Measurements from ENCODE around the gene BTBD9. TPM values are rescaled to one million over a fixed set of nuclear protein-coding genes. Genes with fewer than 3 reads are reported as not detected.

Gene BTBD9
- total RNA-seq, 4 donors from 2014 or later, result 17.3 to 50.3 (median 37.8) TPM

DNA sequence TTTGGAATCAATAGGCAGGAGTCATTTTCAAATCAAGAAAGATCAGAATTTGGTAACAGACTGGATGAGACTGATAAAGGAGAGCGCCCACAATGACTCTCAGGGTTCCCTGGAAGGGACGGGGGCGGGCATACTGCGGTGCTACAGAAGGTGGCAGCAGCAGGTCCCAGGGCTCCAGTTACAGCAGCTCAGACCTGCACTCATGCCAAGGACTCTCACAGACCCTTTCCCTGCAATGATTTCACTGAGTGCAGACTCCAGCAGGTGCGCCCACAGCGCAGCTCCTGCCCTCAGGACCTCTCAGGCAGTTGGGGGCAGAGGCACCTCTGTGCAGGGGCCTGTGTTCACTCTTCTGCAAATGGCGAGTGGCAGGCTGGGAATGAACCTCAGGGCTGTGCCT lies 460.4 kb downstream of the BTBD9 start:
- peak in 1 of 3 donors; percentile 35 for DNase-seq
- peaks cover 0 to 11% (median 0%) of the 10 kb centered on the region in 4 donors for H3K4me1 ChIP-seq
- H3K27me3 ChIP-seq, result no peaks in the 10 kb centered on the region
- no peaks in the 10 kb centered on the region for H3K9me3 ChIP-seq
- H3K36me3 ChIP-seq, result no peaks in the 10 kb centered on the region
- TF ChIP-seq, protein P1, sequence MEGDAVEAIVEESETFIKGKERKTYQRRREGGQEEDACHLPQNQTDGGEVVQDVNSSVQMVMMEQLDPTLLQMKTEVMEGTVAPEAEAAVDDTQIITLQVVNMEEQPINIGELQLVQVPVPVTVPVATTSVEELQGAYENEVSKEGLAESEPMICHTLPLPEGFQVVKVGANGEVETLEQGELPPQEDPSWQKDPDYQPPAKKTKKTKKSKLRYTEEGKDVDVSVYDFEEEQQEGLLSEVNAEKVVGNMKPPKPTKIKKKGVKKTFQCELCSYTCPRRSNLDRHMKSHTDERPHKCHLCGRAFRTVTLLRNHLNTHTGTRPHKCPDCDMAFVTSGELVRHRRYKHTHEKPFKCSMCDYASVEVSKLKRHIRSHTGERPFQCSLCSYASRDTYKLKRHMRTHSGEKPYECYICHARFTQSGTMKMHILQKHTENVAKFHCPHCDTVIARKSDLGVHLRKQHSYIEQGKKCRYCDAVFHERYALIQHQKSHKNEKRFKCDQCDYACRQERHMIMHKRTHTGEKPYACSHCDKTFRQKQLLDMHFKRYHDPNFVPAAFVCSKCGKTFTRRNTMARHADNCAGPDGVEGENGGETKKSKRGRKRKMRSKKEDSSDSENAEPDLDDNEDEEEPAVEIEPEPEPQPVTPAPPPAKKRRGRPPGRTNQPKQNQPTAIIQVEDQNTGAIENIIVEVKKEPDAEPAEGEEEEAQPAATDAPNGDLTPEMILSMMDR (IDR thresholded peaks at IDR 0.05), result no peak
- no peak for TF ChIP-seq POLR2A (IDR thresholded peaks at IDR 0.05)
- no peak overlapping the region for H3K27ac ChIP-seq
- H3K4me3 ChIP-seq, result no peak overlapping the region

DNA sequence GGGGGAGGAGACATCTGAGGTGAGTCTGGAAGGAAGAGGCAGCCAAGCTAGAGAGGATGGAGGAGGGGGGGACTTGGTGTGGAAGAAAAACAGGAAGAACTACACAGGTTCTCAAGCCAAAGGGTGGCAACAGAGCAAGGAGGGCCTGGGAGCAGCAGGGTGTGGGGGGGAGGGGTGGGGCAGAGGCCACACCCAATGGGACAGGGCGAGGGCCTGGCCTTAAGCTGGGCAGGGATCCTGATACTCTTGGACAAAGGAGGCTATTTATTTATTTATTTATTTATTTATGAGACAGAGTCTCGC lies 461.2 kb downstream of the BTBD9 start:
- no peak overlapping the region for H3K4me3 ChIP-seq
- H3K9me3 ChIP-seq, result no peaks in the 10 kb centered on the region
- H3K27ac ChIP-seq, result no peak overlapping the region
- no peaks in the 10 kb centered on the region for H3K27me3 ChIP-seq
- peaks cover 0 to 16% (median 0%) of the 10 kb centered on the region in 4 donors for H3K4me1 ChIP-seq
- DNase-seq, result peak in 1 of 3 donors; percentile 17
- H3K36me3 ChIP-seq, result no peaks in the 10 kb centered on the region
- TF ChIP-seq, protein P1 (IDR thresholded peaks at IDR 0.05), result no peak
- no peak for TF ChIP-seq POLR2A (IDR thresholded peaks at IDR 0.05)

DNA sequence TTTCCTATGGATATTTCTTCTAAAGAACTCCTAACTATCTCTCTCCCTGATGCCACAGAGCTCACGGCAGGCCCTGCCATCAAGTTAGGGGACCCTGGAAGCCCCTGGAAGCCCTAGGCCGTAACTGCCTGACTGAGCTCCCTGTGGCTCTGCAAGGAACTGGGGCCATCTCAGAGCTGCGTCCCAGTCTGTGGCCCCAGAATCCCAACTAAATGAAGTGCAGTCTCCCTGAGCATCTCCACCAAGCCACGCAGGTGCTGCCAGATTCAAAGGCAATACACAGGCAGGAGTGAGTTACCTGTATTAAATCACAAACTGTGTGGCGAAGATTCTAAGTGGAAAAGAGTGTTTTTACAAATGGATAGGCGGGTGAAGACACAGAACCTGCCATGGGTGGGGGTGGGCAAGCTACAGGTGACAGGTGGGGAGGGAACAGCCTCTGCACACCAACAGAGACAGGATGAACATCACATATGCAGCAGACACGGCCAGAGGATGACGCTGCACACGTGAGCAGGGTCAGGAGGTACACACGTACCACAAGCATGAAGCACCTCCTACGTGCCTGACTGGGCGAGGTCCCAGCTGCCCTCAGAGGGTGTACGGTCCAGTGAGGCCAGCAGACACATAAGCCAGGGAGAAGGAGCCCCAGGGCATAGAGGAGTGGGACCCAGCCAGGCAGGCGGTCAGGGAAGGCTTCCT lies 461.7 kb downstream of the BTBD9 start:
- DNase-seq, result no peak
- no peaks in the 10 kb centered on the region for H3K27me3 ChIP-seq
- H3K4me3 ChIP-seq, result no peak overlapping the region
- H3K4me1 ChIP-seq, result peaks cover 0 to 21% (median 0%) of the 10 kb centered on the region in 4 donors
- no peaks in the 10 kb centered on the region for H3K9me3 ChIP-seq
- H3K36me3 ChIP-seq, result no peaks in the 10 kb centered on the region
- no peak overlapping the region for H3K27ac ChIP-seq
- no peak for TF ChIP-seq POLR2A (IDR thresholded peaks at IDR 0.05)
- TF ChIP-seq, protein P1 (IDR thresholded peaks at IDR 0.05), result no peak

DNA sequence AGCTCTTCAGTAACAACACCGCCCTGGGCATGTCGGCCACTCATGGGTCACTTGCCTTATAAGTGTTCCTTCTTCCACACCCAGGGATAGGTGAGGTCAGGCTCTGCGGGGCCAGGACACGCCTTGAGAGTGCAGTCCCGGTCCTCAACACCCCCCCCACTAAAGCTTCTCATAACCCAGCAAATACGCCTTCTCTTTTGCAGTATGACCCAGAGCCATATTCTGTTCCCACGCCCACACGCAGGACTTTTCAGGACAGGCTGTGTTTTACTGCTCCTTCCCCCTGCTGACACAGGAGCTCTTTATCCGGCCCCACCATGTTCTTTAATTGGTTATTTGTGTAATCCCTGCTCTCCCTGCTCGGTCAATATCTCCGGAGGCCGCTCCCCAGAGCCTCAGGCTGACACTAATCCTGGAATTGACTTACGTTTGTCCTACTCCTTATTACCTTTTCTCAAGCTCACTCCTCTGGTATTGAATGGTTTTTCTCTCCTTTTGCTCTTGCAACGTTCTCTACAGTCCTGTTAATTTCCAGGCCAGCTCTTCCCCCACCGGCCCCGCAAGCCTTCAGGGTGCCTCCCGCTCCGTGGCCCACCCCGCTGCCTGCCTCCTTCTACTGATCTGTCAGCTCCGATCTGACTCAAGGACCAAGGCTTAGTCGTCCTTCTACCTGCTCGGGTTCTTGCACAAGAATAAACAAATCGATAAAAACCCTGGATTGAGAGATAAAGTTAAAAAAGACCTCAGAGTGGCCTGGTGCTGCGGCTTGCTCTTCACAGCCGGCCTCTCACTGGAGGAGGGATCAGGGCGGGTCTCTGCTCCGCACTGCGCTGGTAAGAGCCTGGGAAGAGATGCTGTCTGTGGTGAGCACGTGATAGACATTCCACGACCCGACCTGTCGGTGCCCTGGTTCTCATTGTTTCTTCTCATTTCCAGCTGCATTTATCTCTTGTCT lies 462.7 kb downstream of the BTBD9 start:
- no peak overlapping the region for H3K27ac ChIP-seq
- TF ChIP-seq POLR2A (IDR thresholded peaks at IDR 0.05), result no peak
- no peak for DNase-seq
- no peak overlapping the region for H3K4me3 ChIP-seq
- H3K27me3 ChIP-seq, result no peaks in the 10 kb centered on the region
- H3K36me3 ChIP-seq, result no peaks in the 10 kb centered on the region
- peaks cover 0 to 31% (median 0%) of the 10 kb centered on the region in 4 donors for H3K4me1 ChIP-seq
- H3K9me3 ChIP-seq, result no peaks in the 10 kb centered on the region

DNA sequence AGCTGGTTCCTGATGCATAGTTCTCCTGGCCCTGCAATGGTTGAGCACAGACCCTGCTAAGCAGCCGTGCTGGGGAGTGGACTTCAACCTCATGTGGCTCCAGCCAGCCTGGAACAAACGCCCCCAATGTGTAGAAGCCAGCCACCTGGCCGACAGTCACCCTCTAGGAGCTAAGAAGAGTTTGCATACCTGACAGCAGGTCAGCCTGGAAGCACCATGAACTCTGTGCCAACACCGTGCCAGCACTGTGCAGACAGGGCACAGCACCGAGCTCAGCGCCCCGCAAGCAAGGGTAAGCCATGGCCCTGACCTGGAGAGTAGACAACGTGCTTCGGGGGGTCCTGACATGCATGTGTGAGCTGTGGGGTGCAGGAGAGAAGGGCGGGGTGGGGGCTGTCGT lies 463.9 kb downstream of the BTBD9 start:
- peak in 1 of 3 donors; percentile 33 for DNase-seq
- no peaks in the 10 kb centered on the region for H3K36me3 ChIP-seq
- no peak overlapping the region for H3K4me3 ChIP-seq
- no peak overlapping the region for H3K27ac ChIP-seq
- H3K4me1 ChIP-seq, result peaks cover 0 to 40% (median 0%) of the 10 kb centered on the region in 4 donors
- TF ChIP-seq POLR2A (IDR thresholded peaks at IDR 0.05), result no peak
- TF ChIP-seq, protein P1 (IDR thresholded peaks at IDR 0.05), result no peak
- no peaks in the 10 kb centered on the region for H3K9me3 ChIP-seq
- no peaks in the 10 kb centered on the region for H3K27me3 ChIP-seq

All from Peyer's patch (tissue), 4 donors.